ENCODE results near the gene GUCY1A1.

DNA sequence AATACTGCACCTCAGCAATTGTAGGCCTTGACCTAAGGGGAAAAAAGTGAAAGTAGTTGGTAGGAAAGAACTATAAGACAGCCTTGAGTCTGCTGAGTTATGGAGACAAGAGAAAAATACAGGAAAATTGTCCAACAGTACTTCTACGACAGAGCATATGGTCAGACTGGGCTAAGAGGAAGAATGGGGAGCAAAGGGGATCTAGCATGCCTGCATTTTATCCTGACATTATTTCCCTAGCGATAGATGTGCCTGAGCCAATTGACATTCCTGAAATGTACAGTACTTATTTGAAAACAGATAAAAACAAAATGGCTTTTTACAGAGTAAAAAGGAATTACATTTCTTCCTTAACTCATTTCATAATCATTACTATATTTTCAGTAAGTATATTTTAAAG is 22.2 kb downstream of the GUCY1A1 start:
- TF ChIP-seq EZH2phosphoT487 (IDR thresholded peaks at IDR 0.05; ENCODE audit: insufficient read depth, low read depth): no peak
- no peak for TF ChIP-seq EZH2 (IDR thresholded peaks at IDR 0.05; ENCODE audit: insufficient read depth, poor library complexity, severe bottlenecking)

All from GM23248 (cell line).